ENCODE results near the gene INCA1.

INCA1 gene

DNA sequence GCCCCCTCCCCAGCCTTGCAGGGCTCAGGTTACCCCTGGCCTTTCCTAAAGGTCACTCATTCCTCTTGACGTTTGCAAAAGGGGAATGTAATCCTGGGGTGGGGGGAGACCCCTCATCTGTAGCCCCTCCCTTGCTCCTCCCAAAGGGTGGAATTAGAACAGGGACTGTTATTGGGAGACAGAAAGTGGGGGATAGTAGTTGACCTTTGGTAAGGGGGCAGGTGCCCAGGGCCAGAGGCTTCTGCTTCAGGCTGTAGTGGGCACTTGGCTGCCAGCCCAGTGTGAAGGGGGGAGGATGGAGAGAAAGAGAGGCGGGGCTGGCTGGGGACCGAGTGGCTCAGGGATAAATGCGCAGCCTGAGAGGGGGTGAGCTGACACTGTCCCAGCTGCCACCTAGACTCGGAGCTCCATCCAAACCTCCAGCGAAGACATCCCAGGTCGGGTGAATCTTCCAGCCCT, 46.5 kb downstream of the INCA1 start, which contains the start of gene ENO3:
Gene ENO3, plus strand, starts transcription at position 374 of the 459 bp plus-strand sequence. CDS start 711 bp downstream, outside the sequence.
- no peaks in the 10 kb centered on the region for H3K27me3 ChIP-seq (ENCODE audit: insufficient read depth, insufficient read length)
- peaks cover 5% of the 10 kb centered on the region for H3K4me1 ChIP-seq (ENCODE audit: insufficient read depth, insufficient read length)
- peak within 1 kb of the TSS; percentile 70 for H3K4me3 ChIP-seq (ENCODE audit: insufficient read length, low read depth)
- H3K9ac ChIP-seq (ENCODE audit: insufficient read length, low read depth), result peak within 1 kb of the TSS; percentile 93
- TF ChIP-seq ZNF274 (IDR thresholded peaks at IDR 0.05; ENCODE audit: low read depth, low read length) (no peak), YY1 (IDR thresholded peaks at IDR 0.05; ENCODE audit: insufficient read depth, insufficient read length) (no peak), SUZ12 (IDR thresholded peaks at IDR 0.05; ENCODE audit: extremely low read depth, insufficient read depth, insufficient read length) (no peak)
- H3K36me3 ChIP-seq (ENCODE audit: insufficient read depth, insufficient read length, low read length), result peaks cover 32% of the 10 kb centered on the region
- DNase-seq (ENCODE audit: low read depth, low spot score), result no peak
- H3K9me3 ChIP-seq (ENCODE audit: insufficient read depth, low read length), result no peaks in the 10 kb centered on the region

DNA sequence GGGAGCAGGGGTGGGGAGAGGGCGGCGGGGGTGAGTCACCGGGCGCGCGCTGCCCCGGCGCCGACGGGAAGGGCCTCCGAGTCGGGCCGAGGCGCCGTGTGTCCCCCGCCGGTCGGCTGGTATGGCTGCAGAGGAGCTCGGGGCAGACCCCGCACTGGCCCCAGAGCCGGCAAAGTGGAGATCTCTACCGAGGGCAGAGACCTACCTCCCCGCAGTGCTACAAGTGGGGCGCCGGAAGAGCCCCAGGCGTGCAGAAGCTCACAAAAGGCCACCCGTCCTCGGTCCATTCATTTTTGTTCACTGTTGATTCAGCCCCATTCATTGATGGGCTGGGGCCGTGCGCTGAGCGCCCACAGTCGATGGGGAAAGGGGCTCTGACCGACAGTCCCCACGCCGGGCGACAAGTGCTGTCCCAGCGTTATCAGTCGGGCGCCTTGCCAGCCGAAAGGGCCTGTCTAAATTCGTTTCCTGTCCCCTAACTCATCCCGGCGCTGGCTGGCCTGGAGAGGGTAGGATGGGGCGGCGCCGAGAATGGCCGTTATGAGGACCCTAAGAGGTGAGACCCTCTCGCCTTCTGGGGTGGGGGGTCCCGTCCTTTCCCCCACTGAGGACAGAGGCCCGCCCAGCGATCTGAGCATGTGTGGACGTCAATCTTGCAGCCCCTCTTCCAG, 47.1 kb downstream of the INCA1 start:
- no peak for DNase-seq (ENCODE audit: low read depth, low spot score)
- Histone ChIP-seq H3K27me3 (ENCODE audit: insufficient read depth, insufficient read length) (no peaks in the 10 kb centered on the region), H3K9me3 (ENCODE audit: insufficient read depth, low read length) (no peaks in the 10 kb centered on the region), H3K9ac (ENCODE audit: insufficient read length, low read depth) (peak overlapping the region; percentile 93), H3K36me3 (ENCODE audit: insufficient read depth, insufficient read length, low read length) (peaks cover 32% of the 10 kb centered on the region), H3K4me3 (ENCODE audit: insufficient read length, low read depth) (peak overlapping the region; percentile 70), H3K4me1 (ENCODE audit: insufficient read depth, insufficient read length) (peaks cover 5% of the 10 kb centered on the region)
- TF ChIP-seq ZNF274 (IDR thresholded peaks at IDR 0.05; ENCODE audit: low read depth, low read length) (no peak), YY1 (IDR thresholded peaks at IDR 0.05; ENCODE audit: insufficient read depth, insufficient read length) (no peak), SUZ12 (IDR thresholded peaks at IDR 0.05; ENCODE audit: extremely low read depth, insufficient read depth, insufficient read length) (no peak)

DNA sequence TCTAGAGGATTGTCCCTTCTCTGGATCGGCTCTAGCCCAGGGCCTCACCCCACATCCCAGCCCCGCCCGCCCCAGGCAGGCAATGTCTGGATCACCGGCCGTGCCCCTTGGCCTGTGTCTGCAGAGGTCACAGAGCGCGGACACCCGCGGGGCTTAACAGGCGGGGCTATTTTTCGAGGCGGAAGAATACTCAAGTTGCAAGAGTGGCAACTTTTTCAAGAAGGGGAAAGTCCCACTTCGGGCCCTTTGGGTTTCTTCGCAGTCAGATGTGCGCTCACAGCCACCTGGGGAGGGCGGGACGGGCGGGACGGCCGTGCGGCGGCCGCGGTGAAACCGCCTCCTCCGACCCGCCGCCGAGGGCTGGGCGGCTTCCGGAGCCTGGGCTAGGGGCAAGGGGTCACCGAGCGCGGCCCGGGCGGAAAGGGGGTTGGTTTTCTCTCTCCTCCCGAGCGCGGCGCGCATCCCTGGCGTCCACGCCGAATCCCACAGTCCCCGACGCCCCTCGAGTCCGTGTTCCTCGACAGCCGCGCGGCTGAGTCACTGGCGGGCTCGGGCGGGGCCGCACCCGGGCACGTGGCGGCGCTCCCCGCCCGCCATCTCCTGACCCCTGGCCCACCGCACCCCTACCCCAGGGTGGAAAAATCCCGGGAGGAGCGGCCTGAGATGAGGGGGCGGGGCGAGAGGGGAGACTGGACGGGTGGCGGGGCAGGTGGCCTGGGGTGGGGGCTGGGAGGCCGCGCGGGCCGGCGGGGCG, 47.8 kb downstream of the INCA1 start:
- TF ChIP-seq ZNF274 (IDR thresholded peaks at IDR 0.05; ENCODE audit: low read depth, low read length) (no peak), SUZ12 (IDR thresholded peaks at IDR 0.05; ENCODE audit: extremely low read depth, insufficient read depth, insufficient read length) (no peak), YY1 (IDR thresholded peaks at IDR 0.05; ENCODE audit: insufficient read depth, insufficient read length) (no peak)
- no peak for DNase-seq (ENCODE audit: low read depth, low spot score)
- Histone ChIP-seq H3K27me3 (ENCODE audit: insufficient read depth, insufficient read length) (no peaks in the 10 kb centered on the region), H3K4me1 (ENCODE audit: insufficient read depth, insufficient read length) (peaks cover 5% of the 10 kb centered on the region), H3K9me3 (ENCODE audit: insufficient read depth, low read length) (no peaks in the 10 kb centered on the region), H3K9ac (ENCODE audit: insufficient read length, low read depth) (peak overlapping the region; percentile 95), H3K36me3 (ENCODE audit: insufficient read depth, insufficient read length, low read length) (peaks cover 36% of the 10 kb centered on the region), H3K4me3 (ENCODE audit: insufficient read length, low read depth) (peak overlapping the region; percentile 97)

DNA sequence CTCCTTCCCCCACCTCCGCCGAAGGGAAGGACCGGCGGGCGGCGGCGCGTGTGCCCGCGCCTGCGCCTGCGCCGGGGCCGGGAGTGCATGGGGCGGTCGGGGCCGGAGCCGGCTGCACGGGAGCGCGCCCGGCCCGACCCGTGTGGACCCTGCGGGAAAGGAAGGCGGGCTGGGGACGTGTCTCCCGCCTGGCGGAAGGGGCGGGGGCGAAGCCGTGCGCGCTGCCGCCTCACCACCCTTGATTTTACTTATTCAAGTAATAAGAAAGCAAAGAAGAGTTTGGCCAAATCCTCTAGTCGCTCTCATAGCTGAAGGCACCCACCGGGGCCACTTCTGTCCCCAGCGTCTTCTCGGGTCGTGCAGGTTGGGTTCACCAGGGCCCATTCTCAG, 48.4 kb downstream of the INCA1 start:
- peak overlapping the region; percentile 97 for H3K4me3 ChIP-seq (ENCODE audit: insufficient read length, low read depth)
- TF ChIP-seq ZNF274 (IDR thresholded peaks at IDR 0.05; ENCODE audit: low read depth, low read length), result no peak
- no peaks in the 10 kb centered on the region for H3K27me3 ChIP-seq (ENCODE audit: insufficient read depth, insufficient read length)
- peak; percentile 66 for DNase-seq (ENCODE audit: low read depth, low spot score)
- H3K36me3 ChIP-seq (ENCODE audit: insufficient read depth, insufficient read length, low read length), result peaks cover 41% of the 10 kb centered on the region
- peak overlapping the region; percentile 95 for H3K9ac ChIP-seq (ENCODE audit: insufficient read length, low read depth)
- H3K9me3 ChIP-seq (ENCODE audit: insufficient read depth, low read length), result no peaks in the 10 kb centered on the region
- H3K4me1 ChIP-seq (ENCODE audit: insufficient read depth, insufficient read length), result peaks cover 5% of the 10 kb centered on the region

- peak; percentile 69 for DNase-seq (ENCODE audit: low read depth, low spot score)
- H3K9me3 ChIP-seq (ENCODE audit: insufficient read depth, low read length), result no peaks in the 10 kb centered on the region
- H3K36me3 ChIP-seq (ENCODE audit: insufficient read depth, insufficient read length, low read length), result peaks cover 47% of the 10 kb centered on the region
- H3K4me1 ChIP-seq (ENCODE audit: insufficient read depth, insufficient read length), result peaks cover 2% of the 10 kb centered on the region
- peak within 1 kb of the TSS; percentile 97 for H3K4me3 ChIP-seq (ENCODE audit: insufficient read length, low read depth)
- peak within 1 kb of the TSS; percentile 99 for H3K9ac ChIP-seq (ENCODE audit: insufficient read length, low read depth)
- no peaks in the 10 kb centered on the region for H3K27me3 ChIP-seq (ENCODE audit: insufficient read depth, insufficient read length)
- TF ChIP-seq YY1 (IDR thresholded peaks at IDR 0.05; ENCODE audit: insufficient read depth, insufficient read length), result no peak
- no peak for TF ChIP-seq SUZ12 (IDR thresholded peaks at IDR 0.05; ENCODE audit: extremely low read depth, insufficient read depth, insufficient read length)
- no peak for TF ChIP-seq ZNF274 (IDR thresholded peaks at IDR 0.05; ENCODE audit: low read depth, low read length)
These were observed 49.0 kb downstream of the INCA1 start, which contains the start of gene PFN1 for GRCh38 chr17:4948166-4948930. TSS of gene PFN1 (minus strand) at chr17:4948530. CDS start at chr17:4948394, 136 bp downstream.

GRCh38 chr17:4947411-4948165, 49.7 kb downstream of the INCA1 start:
- Histone ChIP-seq H3K27me3 (ENCODE audit: insufficient read depth, insufficient read length) (no peaks in the 10 kb centered on the region), H3K4me1 (ENCODE audit: insufficient read depth, insufficient read length) (peaks cover 2% of the 10 kb centered on the region), H3K36me3 (ENCODE audit: insufficient read depth, insufficient read length, low read length) (peaks cover 55% of the 10 kb centered on the region), H3K4me3 (ENCODE audit: insufficient read length, low read depth) (peak overlapping the region; percentile 97), H3K9ac (ENCODE audit: insufficient read length, low read depth) (peak overlapping the region; percentile 99), H3K9me3 (ENCODE audit: insufficient read depth, low read length) (no peaks in the 10 kb centered on the region)
- DNase-seq (ENCODE audit: low read depth, low spot score), result no peak
- TF ChIP-seq SUZ12 (IDR thresholded peaks at IDR 0.05; ENCODE audit: extremely low read depth, insufficient read depth, insufficient read length) (no peak), YY1 (IDR thresholded peaks at IDR 0.05; ENCODE audit: insufficient read depth, insufficient read length) (no peak), ZNF274 (IDR thresholded peaks at IDR 0.05; ENCODE audit: low read depth, low read length) (no peak)
